ENCODE measurements around the gene LANCL3. TPM values are rescaled to one million over a fixed set of nuclear protein-coding genes. Genes with fewer than 3 reads are reported as not detected.

The LANCL3 gene
- total RNA-seq, 2 experiments from 2014 or later: 0.04 TPM; not detected in 1

DNA sequence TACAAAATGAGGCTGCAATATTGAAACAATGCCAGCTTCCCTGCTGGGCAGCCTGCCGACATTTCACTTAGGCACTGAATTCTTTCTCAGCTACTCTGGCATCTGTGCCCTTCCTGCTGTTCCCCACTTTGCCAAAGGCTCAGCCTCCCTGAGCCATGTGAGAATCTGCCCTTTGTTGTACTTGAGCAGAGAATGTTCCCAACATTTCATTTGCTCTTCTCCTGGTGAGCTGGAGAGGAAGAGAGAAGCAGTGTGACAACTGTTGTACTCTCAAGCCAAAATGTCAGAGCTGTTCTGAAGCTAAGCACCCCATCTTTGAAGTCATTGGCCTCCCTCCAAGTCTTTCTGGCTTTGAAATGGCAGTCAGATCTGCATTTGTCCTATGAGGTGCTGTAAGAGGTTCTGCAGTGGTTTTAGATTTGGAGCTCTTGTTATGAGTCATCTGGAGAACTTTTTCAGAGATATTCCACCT lies 32.5 kb downstream of the LANCL3 start:
- ChIA-PET CTCF (ENCODE audit: unreplicated experiment) (no interaction called here), POLR2A (no interaction called here)
- Histone ChIP-seq H3K4me1 (ENCODE audit: insufficient read depth, low read length, poor library complexity, severe bottlenecking) (no peaks in the 10 kb centered on the region), H3K79me2 (ENCODE audit: insufficient read depth, low read depth, low read length) (no peaks in the 10 kb centered on the region), H3K36me3 (ENCODE audit: insufficient read depth, low read length) (no peaks in the 10 kb centered on the region), H2AFZ (ENCODE audit: low read length) (no peak overlapping the region), H3K4me3 (ENCODE audit: low read depth, low read length, poor library complexity, severe bottlenecking) (no peak overlapping the region), H4K20me1 (ENCODE audit: insufficient read depth, low read length) (no peaks in the 10 kb centered on the region), H3K9me2 (ENCODE audit: insufficient read depth, low read length) (no peaks in the 10 kb centered on the region), H3K27ac (ENCODE audit: low read depth, low read length, poor library complexity, severe bottlenecking) (no peak overlapping the region), H3K9me3 (ENCODE audit: low read length) (no peaks in the 10 kb centered on the region), H3K4me2 (ENCODE audit: low read length) (no peak overlapping the region)
- no TSS peak for BruUV-seq (replicated peaks)
- no peak for DNase-seq (ENCODE audit: low spot score)
- TF ChIP-seq CTCF (conservative IDR thresholded peaks at IDR 0.05; ENCODE audit: low read length) (no peak), EZH2phosphoT487 (IDR thresholded peaks at IDR 0.05; ENCODE audit: borderline replicate concordance, low read depth, low read length) (no peak)
- intact Hi-C loops (cut with micrococcal nuclease; ENCODE audit: unreplicated experiment): no loop called here

DNA sequence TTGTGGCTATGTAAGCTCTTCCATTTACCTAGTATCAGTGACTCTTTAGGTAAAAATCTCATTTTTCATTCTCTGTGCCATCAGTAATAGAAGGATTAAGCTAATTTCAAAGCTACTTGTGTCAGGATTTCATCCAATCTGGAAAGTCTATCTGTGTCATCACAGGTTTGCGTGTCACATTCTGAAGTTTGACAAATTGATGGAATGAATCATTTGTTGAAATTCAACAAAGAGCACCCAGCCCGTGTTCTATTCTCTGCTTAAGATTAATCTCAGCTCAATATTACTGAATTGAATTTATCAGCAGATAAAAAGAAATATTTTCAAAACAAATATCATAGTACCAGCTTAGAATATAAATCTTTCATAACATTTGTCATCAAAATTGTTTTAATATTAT lies 35.8 kb downstream of the LANCL3 start:
- H3K36me3 ChIP-seq (ENCODE audit: insufficient read depth, low read length): no peaks in the 10 kb centered on the region
- no peaks in the 10 kb centered on the region for H3K4me1 ChIP-seq (ENCODE audit: insufficient read depth, low read length, poor library complexity, severe bottlenecking)
- no peak for DNase-seq (ENCODE audit: low spot score)
- H4K20me1 ChIP-seq (ENCODE audit: insufficient read depth, low read length): no peaks in the 10 kb centered on the region
- ChIA-PET POLR2A (interaction anchor here (0.6 to 0.9 kb wide), 2 partner anchors 11 to 155 kb away, joined by 3 read pairs; no protein-coding TSS in a partner anchor), CTCF (ENCODE audit: unreplicated experiment) (no interaction called here)
- H3K4me2 ChIP-seq (ENCODE audit: low read length): no peak overlapping the region
- no peak overlapping the region for H2AFZ ChIP-seq (ENCODE audit: low read length)
- H3K9me3 ChIP-seq (ENCODE audit: low read length): no peaks in the 10 kb centered on the region
- TF ChIP-seq EZH2phosphoT487 (IDR thresholded peaks at IDR 0.05; ENCODE audit: borderline replicate concordance, low read depth, low read length): no peak
- no peak for TF ChIP-seq CTCF (conservative IDR thresholded peaks at IDR 0.05; ENCODE audit: low read length)
- H3K9me2 ChIP-seq (ENCODE audit: insufficient read depth, low read length): no peaks in the 10 kb centered on the region
- H3K4me3 ChIP-seq (ENCODE audit: low read depth, low read length, poor library complexity, severe bottlenecking): no peak overlapping the region
- no TSS peak for BruUV-seq (replicated peaks)
- H3K27ac ChIP-seq (ENCODE audit: low read depth, low read length, poor library complexity, severe bottlenecking): no peak overlapping the region
- intact Hi-C loops (cut with micrococcal nuclease; ENCODE audit: unreplicated experiment): no loop called here
- no peaks in the 10 kb centered on the region for H3K79me2 ChIP-seq (ENCODE audit: insufficient read depth, low read depth, low read length)

DNA sequence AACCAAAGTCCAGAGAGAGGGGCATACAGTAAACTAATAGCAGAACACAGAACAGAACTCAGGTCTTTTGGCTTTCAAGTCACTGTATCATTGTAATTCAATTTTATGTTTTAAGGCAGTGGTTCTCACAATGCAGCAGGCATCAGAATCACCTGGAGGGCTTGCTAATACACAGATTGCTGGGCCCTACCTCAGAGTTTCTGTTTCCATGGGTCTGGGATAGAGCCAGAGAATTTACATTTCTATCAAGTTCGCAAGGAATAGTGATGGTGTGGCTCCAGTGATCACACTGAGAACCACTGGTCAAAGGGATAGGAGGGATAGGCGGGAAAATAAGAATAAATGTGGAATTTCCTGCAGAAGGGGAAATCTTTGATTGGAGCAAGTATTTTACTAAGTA lies 36.7 kb downstream of the LANCL3 start:
- no peak for DNase-seq (ENCODE audit: low spot score)
- H3K4me1 ChIP-seq (ENCODE audit: insufficient read depth, low read length, poor library complexity, severe bottlenecking): no peaks in the 10 kb centered on the region
- H3K9me3 ChIP-seq (ENCODE audit: low read length): no peaks in the 10 kb centered on the region
- ChIA-PET CTCF (ENCODE audit: unreplicated experiment) (no interaction called here), POLR2A (no interaction called here)
- H3K9me2 ChIP-seq (ENCODE audit: insufficient read depth, low read length): no peaks in the 10 kb centered on the region
- TF ChIP-seq CTCF (conservative IDR thresholded peaks at IDR 0.05; ENCODE audit: low read length) (no peak), EZH2phosphoT487 (IDR thresholded peaks at IDR 0.05; ENCODE audit: borderline replicate concordance, low read depth, low read length) (no peak)
- no peak overlapping the region for H3K27ac ChIP-seq (ENCODE audit: low read depth, low read length, poor library complexity, severe bottlenecking)
- H3K4me3 ChIP-seq (ENCODE audit: low read depth, low read length, poor library complexity, severe bottlenecking): no peak overlapping the region
- no peak overlapping the region for H3K4me2 ChIP-seq (ENCODE audit: low read length)
- H4K20me1 ChIP-seq (ENCODE audit: insufficient read depth, low read length): no peaks in the 10 kb centered on the region
- intact Hi-C loops (cut with micrococcal nuclease; ENCODE audit: unreplicated experiment): no loop called here
- no peaks in the 10 kb centered on the region for H3K79me2 ChIP-seq (ENCODE audit: insufficient read depth, low read depth, low read length)
- BruUV-seq (replicated peaks): no TSS peak
- H3K36me3 ChIP-seq (ENCODE audit: insufficient read depth, low read length): no peaks in the 10 kb centered on the region
- no peak overlapping the region for H2AFZ ChIP-seq (ENCODE audit: low read length)

Measured in OCI-LY7 (cell line).